ENCODE results near the gene PLEKHH1.

DNA sequence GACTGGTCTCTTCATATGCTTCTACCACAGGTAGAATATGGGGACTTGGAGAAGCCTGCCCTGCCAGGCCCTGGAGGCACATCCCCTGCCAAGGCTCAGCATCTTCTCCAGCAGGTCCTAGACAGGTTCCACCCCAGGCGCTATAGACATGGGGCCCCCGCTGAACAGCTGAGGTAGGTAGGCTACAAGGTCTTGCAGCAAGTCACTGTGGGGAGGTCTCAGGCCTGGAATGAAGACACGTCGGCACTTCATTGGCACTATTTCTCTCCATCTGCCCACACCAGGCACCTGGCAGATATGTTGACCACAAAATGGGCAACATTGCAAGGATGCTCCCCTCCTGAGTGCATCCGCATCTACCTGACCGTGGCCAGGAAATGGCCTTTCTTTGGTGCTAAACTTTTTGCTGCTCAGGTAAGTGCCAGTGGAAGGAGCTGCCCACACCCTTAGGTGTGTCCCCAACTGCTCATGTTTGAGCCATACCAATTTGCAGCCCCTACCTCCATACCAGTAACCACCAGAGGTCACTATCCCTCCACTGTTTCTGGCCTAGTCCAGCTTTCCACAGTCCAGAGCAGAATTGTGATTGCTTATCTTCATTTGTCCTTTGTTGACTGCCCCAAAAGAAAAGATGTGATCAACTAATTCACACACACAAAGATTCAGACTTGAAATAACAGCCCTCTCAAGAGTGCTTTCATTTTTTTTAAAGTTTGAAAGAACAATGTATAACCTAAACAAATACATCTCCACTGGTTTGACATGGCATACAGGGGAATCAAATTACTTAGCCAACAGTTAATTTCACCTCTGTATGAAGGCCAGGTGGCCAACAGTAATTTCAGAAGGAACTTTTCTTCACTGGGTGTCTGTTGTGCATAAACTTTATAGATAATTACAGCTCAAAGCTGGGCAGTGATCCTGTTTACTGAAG, 50.9 kb downstream of the PLEKHH1 start:
- TF ChIP-seq, protein P1, sequence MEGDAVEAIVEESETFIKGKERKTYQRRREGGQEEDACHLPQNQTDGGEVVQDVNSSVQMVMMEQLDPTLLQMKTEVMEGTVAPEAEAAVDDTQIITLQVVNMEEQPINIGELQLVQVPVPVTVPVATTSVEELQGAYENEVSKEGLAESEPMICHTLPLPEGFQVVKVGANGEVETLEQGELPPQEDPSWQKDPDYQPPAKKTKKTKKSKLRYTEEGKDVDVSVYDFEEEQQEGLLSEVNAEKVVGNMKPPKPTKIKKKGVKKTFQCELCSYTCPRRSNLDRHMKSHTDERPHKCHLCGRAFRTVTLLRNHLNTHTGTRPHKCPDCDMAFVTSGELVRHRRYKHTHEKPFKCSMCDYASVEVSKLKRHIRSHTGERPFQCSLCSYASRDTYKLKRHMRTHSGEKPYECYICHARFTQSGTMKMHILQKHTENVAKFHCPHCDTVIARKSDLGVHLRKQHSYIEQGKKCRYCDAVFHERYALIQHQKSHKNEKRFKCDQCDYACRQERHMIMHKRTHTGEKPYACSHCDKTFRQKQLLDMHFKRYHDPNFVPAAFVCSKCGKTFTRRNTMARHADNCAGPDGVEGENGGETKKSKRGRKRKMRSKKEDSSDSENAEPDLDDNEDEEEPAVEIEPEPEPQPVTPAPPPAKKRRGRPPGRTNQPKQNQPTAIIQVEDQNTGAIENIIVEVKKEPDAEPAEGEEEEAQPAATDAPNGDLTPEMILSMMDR (IDR thresholded peaks at IDR 0.05 in 4 of 5, conservative IDR thresholded peaks at IDR 0.05 in 1 of 5) = peak; percentile 46 to 66 (median 62)
- no peak for TF ChIP-seq POLR2A (IDR thresholded peaks at IDR 0.05)
